OCI-LY1 (cell line): ENCODE measurements around the gene IGFL2.

Source experiments
- H2AFZ ChIP-seq: fragments of 200-600 bp; sonication (generic), shearing (Covaris generic); 2 replicates; pipeline ENCODE4 v1.6.0; 2014; ENCODE audit warnings: antibody characterized with exemption, mild to moderate bottlenecking, low read length
- H3F3A ChIP-seq: fragments of 200-600 bp; sonication (generic), shearing (Covaris generic); 2 replicates; pipeline ENCODE4 v1.6.0; 2014; ENCODE audit warnings: mild to moderate bottlenecking, antibody characterized with exemption, low read length, moderate library complexity; ENCODE audit not compliant: insufficient read depth
- H3K27ac ChIP-seq: fragments of 200-600 bp; sonication (generic); 2 replicates; pipeline ENCODE4 v1.5.1; 2014; ENCODE audit warnings: low read length, mixed run types, mild to moderate bottlenecking, low read depth; ENCODE audit not compliant: poor library complexity, severe bottlenecking
- H3K27me3 ChIP-seq: fragments of 200-600 bp; sonication (generic); 2 replicates; pipeline ENCODE4 v1.6.0; 2014; ENCODE audit warnings: antibody characterized with exemption, mild to moderate bottlenecking, low read length, moderate library complexity; ENCODE audit not compliant: insufficient read depth
- H3K36me3 ChIP-seq: fragments of 200-600 bp; sonication (generic); 2 replicates; pipeline ENCODE4 v1.6.1; 2014; ENCODE audit warnings: mild to moderate bottlenecking, antibody characterized with exemption, low read length, moderate library complexity, mixed read lengths; ENCODE audit not compliant: insufficient read depth
- H3K4me1 ChIP-seq: fragments of 200-600 bp; sonication (generic); 2 replicates; pipeline ENCODE4 v1.5.1; 2014; ENCODE audit warnings: mild to moderate bottlenecking, low read length, moderate library complexity; ENCODE audit not compliant: insufficient read depth, severe bottlenecking
- H3K4me2 ChIP-seq: fragments of 200-600 bp; sonication (generic), shearing (Covaris generic); 2 replicates; pipeline ENCODE4 v1.6.1; 2014; ENCODE audit warnings: low read length
- H3K4me3 ChIP-seq: fragments of 200-600 bp; sonication (generic); 2 replicates; pipeline ENCODE4 v1.5.1; 2014; ENCODE audit warnings: low read length, low read depth, mild to moderate bottlenecking, mixed read lengths; ENCODE audit not compliant: poor library complexity, severe bottlenecking
- H3K79me2 ChIP-seq: fragments of 200-600 bp; shearing (Covaris generic); 2 replicates; pipeline ENCODE4 v1.6.1; 2016; ENCODE audit warnings: mixed run types, low read length, mixed read lengths; ENCODE audit not compliant: insufficient read depth
- H3K9ac ChIP-seq: fragments of 200-600 bp; sonication (generic), shearing (Covaris generic); 2 replicates; pipeline ENCODE4 v1.6.1; 2014; ENCODE audit warnings: mild to moderate bottlenecking, low read length, mixed read lengths
- H3K9me2 ChIP-seq: fragments of 200-600 bp; sonication (generic), shearing (Covaris generic); 2 replicates; pipeline ENCODE4 v1.6.1; 2014; ENCODE audit warnings: low read depth, mild to moderate bottlenecking, low read length, mixed read lengths
- H3K9me3 ChIP-seq: fragments of 200-600 bp; shearing (Covaris generic); 2 replicates; pipeline ENCODE4 v1.6.1; 2014; ENCODE audit warnings: low read length, mixed read lengths
- H4K20me1 ChIP-seq: fragments of 200-600 bp; sonication (generic), shearing (Covaris generic); 2 replicates; pipeline ENCODE4 v1.6.0; 2016; ENCODE audit warnings: mild to moderate bottlenecking, low read length; ENCODE audit not compliant: insufficient read depth
- CTCF ChIP-seq: fragments of 200-600 bp; sonication (generic), shearing (Covaris generic); IDR thresholded peaks from 2 replicates; pipeline ENCODE4 v1.5.1; 2017; ENCODE audit warnings: mild to moderate bottlenecking, antibody characterized with exemption, low read length, moderate library complexity, mixed read lengths
- EZH2 ChIP-seq: fragments of 200-600 bp; sonication (generic), shearing (Covaris generic); IDR thresholded peaks from 2 replicates; pipeline ENCODE4 v1.8.0; 2017; ENCODE audit warnings: borderline replicate concordance, mixed run types, mild to moderate bottlenecking, antibody characterized with exemption, low read length, moderate library complexity, mixed read lengths

The IGFL2 gene

GRCh38 chr19:46125447-46125846 is 22.6 kb upstream of the IGFL2 start:
- no peaks in the 10 kb centered on the region for H4K20me1 ChIP-seq
- H3K27me3 ChIP-seq = no peaks in the 10 kb centered on the region
- no peaks in the 10 kb centered on the region for H3K4me1 ChIP-seq
- H3K36me3 ChIP-seq = no peaks in the 10 kb centered on the region
- no peak overlapping the region for H3K4me2 ChIP-seq
- no peak overlapping the region for H3K27ac ChIP-seq
- no peak overlapping the region for H3K4me3 ChIP-seq
- no peaks in the 10 kb centered on the region for H3K9me3 ChIP-seq
- no peaks in the 10 kb centered on the region for H3K79me2 ChIP-seq
- no peak overlapping the region for H3K9ac ChIP-seq
- H3K9me2 ChIP-seq = no peaks in the 10 kb centered on the region
- TF ChIP-seq EZH2 (no peak), CTCF (no peak)
- H2AFZ ChIP-seq = no peak overlapping the region
- H3F3A ChIP-seq = no peaks in the 10 kb centered on the region

- Histone ChIP-seq H3K36me3 (no peaks in the 10 kb centered on the region), H3K4me1 (no peaks in the 10 kb centered on the region), H3K79me2 (no peaks in the 10 kb centered on the region), H4K20me1 (no peaks in the 10 kb centered on the region), H3K27me3 (no peaks in the 10 kb centered on the region), H2AFZ (no peak overlapping the region), H3K27ac (no peak overlapping the region), H3F3A (no peaks in the 10 kb centered on the region), H3K9ac (no peak overlapping the region), H3K4me3 (no peak overlapping the region), H3K9me3 (no peaks in the 10 kb centered on the region), H3K4me2 (no peak overlapping the region), H3K9me2 (no peaks in the 10 kb centered on the region)
- TF ChIP-seq EZH2 (no peak), CTCF (no peak)
Observed at GRCh38 chr19:46126086-46126580, 21.9 kb upstream of the IGFL2 start.

DNA sequence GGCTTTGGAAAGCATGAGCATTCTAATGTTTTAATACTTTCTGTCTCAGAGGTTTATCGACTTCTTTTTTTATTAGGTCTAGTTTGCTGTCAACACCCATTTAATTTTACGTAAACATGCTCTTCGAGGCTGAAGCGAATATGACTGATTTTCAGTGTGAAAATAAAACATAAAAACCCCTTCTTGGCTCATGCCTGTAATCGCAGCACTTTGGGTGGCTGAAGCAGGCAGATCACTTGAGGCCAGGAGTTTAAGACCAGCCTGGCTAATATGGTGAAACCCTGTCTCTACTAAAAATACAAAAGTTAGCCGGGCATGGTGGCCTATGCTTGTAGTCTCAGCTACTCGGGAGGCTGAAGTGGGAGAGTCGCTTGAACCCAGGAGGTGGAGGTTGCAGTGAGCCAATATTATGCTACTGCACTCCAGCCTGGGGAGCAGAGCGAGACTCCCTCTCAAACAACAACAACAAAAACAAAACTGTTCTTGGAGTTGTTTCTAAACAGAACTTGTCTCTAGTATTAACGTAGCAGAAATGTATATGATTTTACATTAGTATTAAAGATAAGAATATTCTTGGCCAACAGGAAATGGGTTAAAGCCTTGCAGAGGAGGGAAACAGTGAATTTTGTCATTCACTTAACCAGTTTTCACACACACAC is 16.4 kb upstream of the IGFL2 start:
- Histone ChIP-seq H3K27me3 (no peaks in the 10 kb centered on the region), H3K9me2 (no peaks in the 10 kb centered on the region), H3K9me3 (no peaks in the 10 kb centered on the region), H3K4me3 (no peak overlapping the region), H3K27ac (no peak overlapping the region), H4K20me1 (no peaks in the 10 kb centered on the region), H2AFZ (no peak overlapping the region), H3K4me2 (no peak overlapping the region), H3K4me1 (no peaks in the 10 kb centered on the region), H3F3A (no peaks in the 10 kb centered on the region), H3K9ac (no peak overlapping the region), H3K36me3 (no peaks in the 10 kb centered on the region), H3K79me2 (no peaks in the 10 kb centered on the region)
- TF ChIP-seq EZH2 = no peak
- TF ChIP-seq CTCF = no peak
